ENCODE measurements around the gene MFSD6.

The MFSD6 gene

GRCh38 chr2:190450363-190450762, 42.2 kb downstream of the MFSD6 start:
- TF ChIP-seq EP300 (IDR thresholded peaks at IDR 0.05; ENCODE audit: borderline replicate concordance) (no peak), TAF1 (IDR thresholded peaks at IDR 0.05; ENCODE audit: low read depth) (no peak), ZBTB7A (IDR thresholded peaks at IDR 0.05; ENCODE audit: low read depth) (no peak), CREB1 (IDR thresholded peaks at IDR 0.05; ENCODE audit: low read depth) (no peak)

GRCh38 chr2:190451561-190452176, 43.5 kb downstream of the MFSD6 start:
- TF ChIP-seq ZBTB7A (IDR thresholded peaks at IDR 0.05; ENCODE audit: low read depth): no peak
- no peak for TF ChIP-seq YY1 (IDR thresholded peaks at IDR 0.05; ENCODE audit: low read depth)
- TF ChIP-seq USF1 (IDR thresholded peaks at IDR 0.05): no peak
- no peak for TF ChIP-seq CEBPB (IDR thresholded peaks at IDR 0.05)
- no peak for TF ChIP-seq MAX (IDR thresholded peaks at IDR 0.05)
- no peak for TF ChIP-seq FOXM1 (IDR thresholded peaks at IDR 0.05; ENCODE audit: borderline replicate concordance, low read depth)
- TF ChIP-seq NFIC (IDR thresholded peaks at IDR 0.05): no peak
- TF ChIP-seq RAD21 (IDR thresholded peaks at IDR 0.05; ENCODE audit: low read depth): no peak
- no peak for TF ChIP-seq CREB1 (IDR thresholded peaks at IDR 0.05; ENCODE audit: low read depth)
- TF ChIP-seq EP300 (IDR thresholded peaks at IDR 0.05; ENCODE audit: borderline replicate concordance): no peak
- TF ChIP-seq TEAD4 (IDR thresholded peaks at IDR 0.05): no peak
- no peak for TF ChIP-seq TAF1 (IDR thresholded peaks at IDR 0.05; ENCODE audit: low read depth)
- TF ChIP-seq EGR1 (IDR thresholded peaks at IDR 0.05): no peak
- TF ChIP-seq REST (IDR thresholded peaks at IDR 0.05; ENCODE audit: low read depth): no peak
- no peak for TF ChIP-seq TCF12 (IDR thresholded peaks at IDR 0.05; ENCODE audit: low read depth)

GRCh38 chr2:190452433-190452832, 44.3 kb downstream of the MFSD6 start:
- TF ChIP-seq FOXM1 (IDR thresholded peaks at IDR 0.05; ENCODE audit: borderline replicate concordance, low read depth): no peak
- TF ChIP-seq YY1 (IDR thresholded peaks at IDR 0.05; ENCODE audit: low read depth): no peak
- no peak for TF ChIP-seq MAX (IDR thresholded peaks at IDR 0.05)
- TF ChIP-seq REST (IDR thresholded peaks at IDR 0.05; ENCODE audit: low read depth): no peak
- TF ChIP-seq TCF12 (IDR thresholded peaks at IDR 0.05; ENCODE audit: low read depth): no peak
- no peak for TF ChIP-seq CEBPB (IDR thresholded peaks at IDR 0.05)
- TF ChIP-seq TAF1 (IDR thresholded peaks at IDR 0.05; ENCODE audit: low read depth): no peak
- no peak for TF ChIP-seq ZBTB7A (IDR thresholded peaks at IDR 0.05; ENCODE audit: low read depth)
- TF ChIP-seq NFIC (IDR thresholded peaks at IDR 0.05): no peak
- TF ChIP-seq EGR1 (IDR thresholded peaks at IDR 0.05): no peak
- TF ChIP-seq CREB1 (IDR thresholded peaks at IDR 0.05; ENCODE audit: low read depth): no peak
- no peak for TF ChIP-seq EP300 (IDR thresholded peaks at IDR 0.05; ENCODE audit: borderline replicate concordance)
- no peak for TF ChIP-seq TEAD4 (IDR thresholded peaks at IDR 0.05)
- no peak for TF ChIP-seq RAD21 (IDR thresholded peaks at IDR 0.05; ENCODE audit: low read depth)
- no peak for TF ChIP-seq USF1 (IDR thresholded peaks at IDR 0.05)

GRCh38 chr2:190454795-190455194, 46.6 kb downstream of the MFSD6 start:
- TF ChIP-seq ZBTB7A (IDR thresholded peaks at IDR 0.05; ENCODE audit: low read depth) (no peak), TEAD4 (IDR thresholded peaks at IDR 0.05) (no peak), MAX (IDR thresholded peaks at IDR 0.05) (no peak), TCF12 (IDR thresholded peaks at IDR 0.05; ENCODE audit: low read depth) (no peak), FOXM1 (IDR thresholded peaks at IDR 0.05; ENCODE audit: borderline replicate concordance, low read depth) (no peak), USF1 (IDR thresholded peaks at IDR 0.05) (no peak), EP300 (IDR thresholded peaks at IDR 0.05; ENCODE audit: borderline replicate concordance) (no peak), TAF1 (IDR thresholded peaks at IDR 0.05; ENCODE audit: low read depth) (no peak), CEBPB (IDR thresholded peaks at IDR 0.05) (no peak), CREB1 (IDR thresholded peaks at IDR 0.05; ENCODE audit: low read depth) (no peak), YY1 (IDR thresholded peaks at IDR 0.05; ENCODE audit: low read depth) (no peak), NFIC (IDR thresholded peaks at IDR 0.05) (no peak), REST (IDR thresholded peaks at IDR 0.05; ENCODE audit: low read depth) (no peak), RAD21 (IDR thresholded peaks at IDR 0.05; ENCODE audit: low read depth) (no peak), EGR1 (IDR thresholded peaks at IDR 0.05) (no peak)

Measured in Ishikawa (cell line).